NCI-H146 (cell line): ENCODE measurements around the gene GAS2L2.

Experiments used
- DNase-seq: peaks from one replicate; lab custom pipeline; 2025; lab: John Stamatoyannopoulos, UW

Gene GAS2L2

DNA sequence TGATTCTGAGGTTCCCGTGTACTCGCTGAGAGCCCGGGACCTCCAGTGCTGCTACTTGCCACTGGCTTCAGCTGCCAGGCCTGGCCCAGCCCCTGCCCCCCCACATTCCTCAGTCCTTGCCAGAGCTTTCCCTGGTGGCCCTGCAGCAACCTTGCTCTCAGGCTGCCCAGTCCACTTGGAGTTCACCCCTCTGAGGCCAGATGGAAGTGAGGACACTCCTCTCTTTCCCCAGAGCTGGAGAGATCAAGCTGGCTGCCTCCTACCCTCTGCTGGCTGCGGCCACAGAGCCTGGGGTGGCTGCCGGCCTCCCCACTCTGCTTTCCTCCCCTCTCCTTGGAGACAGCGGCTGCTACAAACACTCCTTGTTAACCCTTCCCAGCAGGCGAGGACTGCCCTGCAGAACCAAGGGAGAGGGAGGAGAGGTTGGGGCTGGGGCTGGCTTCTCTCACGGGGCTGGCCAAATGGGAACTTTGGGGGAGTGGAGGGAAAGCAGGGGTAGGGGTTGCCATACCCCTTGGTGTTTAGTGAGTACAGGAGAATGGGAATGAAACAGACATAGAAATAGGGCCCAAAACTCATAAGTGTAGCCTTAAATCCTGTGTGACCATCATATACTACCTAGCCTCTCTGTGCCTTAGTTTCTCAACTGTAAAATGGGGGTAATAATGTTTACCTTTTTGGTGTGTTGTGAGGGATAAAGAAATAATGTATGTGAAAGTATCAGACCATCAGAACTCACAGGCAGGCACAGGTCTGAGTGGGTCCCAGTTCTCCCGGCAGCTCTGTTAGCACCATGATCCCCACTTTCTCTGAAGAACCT is at the start of gene GAS2L2:
TSS of gene GAS2L2 (minus strand) at position 295 of the 820 bp plus-strand sequence. CDS start 389 bp downstream, outside the sequence.
- no peak for DNase-seq

DNA sequence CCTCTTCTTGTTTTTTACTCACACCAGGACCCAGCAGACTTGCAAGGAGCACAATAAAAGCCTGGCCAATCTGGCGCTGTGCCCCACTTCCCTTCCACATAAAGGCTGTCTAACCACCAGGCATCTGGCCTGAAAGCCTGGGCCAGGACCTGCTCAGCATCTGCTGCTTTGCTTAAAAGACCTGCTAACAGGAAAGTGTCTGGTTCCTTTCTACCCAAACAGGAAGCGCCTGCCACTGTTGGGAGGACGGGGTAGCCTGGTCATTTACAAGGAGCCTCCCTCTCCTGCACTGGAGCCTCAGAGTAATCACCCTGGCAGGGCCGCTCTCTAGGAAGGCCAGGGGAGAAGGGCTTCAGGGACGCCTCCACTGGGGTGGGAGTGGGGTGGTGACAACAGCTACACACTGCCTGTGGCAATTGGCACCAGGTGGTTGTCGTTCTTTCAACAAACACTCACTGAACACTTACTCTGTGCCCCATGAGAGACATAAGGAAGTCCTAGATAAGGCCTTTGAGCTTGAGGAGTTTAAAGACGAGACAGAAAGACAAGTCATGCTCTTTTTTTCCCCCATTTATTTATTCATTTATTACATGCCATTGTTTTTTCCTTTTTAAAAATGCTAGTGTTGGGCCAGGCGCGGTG is 48.7 kb upstream of the GAS2L2 start:
- no peak for DNase-seq

DNA sequence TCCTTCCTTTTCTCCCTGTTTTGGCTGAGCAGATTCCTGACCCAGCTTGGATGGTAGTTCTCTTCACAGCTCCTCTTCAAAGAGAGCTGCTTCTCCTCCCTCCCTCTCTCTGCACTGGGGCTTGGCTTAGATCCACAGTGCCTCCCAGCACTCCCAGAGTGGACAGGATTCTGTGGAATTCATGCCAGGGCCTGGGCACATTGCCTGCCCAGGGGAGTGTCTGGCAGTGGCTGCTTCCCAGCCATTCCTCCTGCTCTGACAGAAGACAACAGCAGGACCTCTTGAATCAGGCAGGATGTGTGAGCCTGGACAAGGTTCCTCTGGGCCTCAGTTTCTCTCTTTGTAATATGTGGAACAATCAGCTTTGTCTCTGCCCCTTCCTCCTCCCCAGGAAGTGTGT is 46.9 kb upstream of the GAS2L2 start:
- no peak for DNase-seq

DNA sequence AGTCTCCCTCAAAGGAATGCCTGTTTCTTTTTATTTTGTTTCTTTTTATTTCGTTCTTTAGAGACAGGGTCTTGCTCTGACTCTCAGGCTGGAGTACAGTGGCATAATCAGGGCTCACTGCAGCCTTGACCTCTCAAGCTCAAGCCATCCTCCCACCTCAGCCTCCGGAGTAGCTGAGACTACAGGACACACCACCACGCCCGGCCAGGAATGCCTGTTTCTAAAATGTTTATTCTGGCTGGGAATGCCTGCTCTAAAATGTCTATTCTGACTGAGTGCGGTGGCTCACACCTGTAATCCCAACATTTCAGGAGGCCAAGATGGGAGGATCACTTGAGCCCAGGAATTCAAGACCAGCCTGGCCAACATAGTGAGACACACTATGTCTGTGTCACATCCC is 44.9 kb upstream of the GAS2L2 start:
- DNase-seq = no peak

DNA sequence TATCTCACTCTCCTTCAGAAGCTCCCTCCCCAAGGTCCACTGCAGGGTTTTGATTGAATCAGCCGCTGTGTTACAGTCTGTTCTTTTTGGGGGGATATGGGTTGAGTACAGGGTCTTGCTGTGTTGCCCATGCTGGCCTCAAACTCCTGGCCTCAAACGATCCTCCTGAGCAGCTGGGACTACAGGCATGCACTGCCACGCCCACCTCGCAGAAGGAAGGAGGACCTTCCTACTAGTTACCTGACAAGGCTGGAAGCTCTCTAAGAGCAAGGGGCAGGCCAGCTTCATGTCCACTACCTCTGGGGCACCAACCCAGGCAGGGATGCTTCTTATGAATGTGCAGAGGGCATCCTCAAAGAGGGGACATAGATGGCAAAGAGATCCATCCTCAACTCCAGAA is 44.3 kb upstream of the GAS2L2 start:
- no peak for DNase-seq

DNA sequence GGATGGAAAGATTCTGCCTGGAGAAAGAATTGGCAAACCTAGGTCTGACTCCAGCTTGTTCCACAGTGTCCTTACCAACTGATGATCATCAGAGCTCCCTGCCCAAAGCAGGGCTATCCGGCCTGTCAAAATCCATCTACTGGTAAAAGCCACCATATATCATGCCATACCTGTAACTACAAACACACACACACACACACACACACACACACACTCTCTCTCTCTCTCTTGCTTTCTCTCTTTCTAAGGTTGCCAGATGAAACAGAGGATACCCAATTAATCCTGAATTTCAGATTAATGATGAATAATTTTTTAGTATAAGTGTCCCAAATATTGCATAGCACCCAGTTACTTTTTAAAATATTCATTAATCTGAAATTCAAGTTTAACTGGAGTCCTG is 43.9 kb upstream of the GAS2L2 start:
- no peak for DNase-seq

DNA sequence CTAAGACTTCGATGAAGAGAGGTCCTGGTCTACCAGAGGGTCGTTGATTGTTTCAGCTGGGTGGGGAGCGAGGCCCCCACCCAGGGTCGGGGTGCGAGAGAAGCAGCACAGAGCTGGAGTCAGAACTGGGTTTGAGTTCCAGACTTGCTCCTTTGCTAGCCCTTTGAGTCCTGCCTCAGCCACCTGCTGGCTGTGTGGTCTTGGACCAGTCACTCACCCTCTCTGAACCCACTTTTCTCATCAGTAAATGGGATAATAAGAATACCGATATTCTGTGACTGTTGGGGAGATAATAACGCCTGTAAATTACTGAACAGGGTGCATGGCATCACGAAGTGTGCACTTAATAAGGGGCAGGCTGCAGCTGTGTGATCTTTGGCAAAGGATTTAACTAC is 42.8 kb upstream of the GAS2L2 start:
- no peak for DNase-seq

DNA sequence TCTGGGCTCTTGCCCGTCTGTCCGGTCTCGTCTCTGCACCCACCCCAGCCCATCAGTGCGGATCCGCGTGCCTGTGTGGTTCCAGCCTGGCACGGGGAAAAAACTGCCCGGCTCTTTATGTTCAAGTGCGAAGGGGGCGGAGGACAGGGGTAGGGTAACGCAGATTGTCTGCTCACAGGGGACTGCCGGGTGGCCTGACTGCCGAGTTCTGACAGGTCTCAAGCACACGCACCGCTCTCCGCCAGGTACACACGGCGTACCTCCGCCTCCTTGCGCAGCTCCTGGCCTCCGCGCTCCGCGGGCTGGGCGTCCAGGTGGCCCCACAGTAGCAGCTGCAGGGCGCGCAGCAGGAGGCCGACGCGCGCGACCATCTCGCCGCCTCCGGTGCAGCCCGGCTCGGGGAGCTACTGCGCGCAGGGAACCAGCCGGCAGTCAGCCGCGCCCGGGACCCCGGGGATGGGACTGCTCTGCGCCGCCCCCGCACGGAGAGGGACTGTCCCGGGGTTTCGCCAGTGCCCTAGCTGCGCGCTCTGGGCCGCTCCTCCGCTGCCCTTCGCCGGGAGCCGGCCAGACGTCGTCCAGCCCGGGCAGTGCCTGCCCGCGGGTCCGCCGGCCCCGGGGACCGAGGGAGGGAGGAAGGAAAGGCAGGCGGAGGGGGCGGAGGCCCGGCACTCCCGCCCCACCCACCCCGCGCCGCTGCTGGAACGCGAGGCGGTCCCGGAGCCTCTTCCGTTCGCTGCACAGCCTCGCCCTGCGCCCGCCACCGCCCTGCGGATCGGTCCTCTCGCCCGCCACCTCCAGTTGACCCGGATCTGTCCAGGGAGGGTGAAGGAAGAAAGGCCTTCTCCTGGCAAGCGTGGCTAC is 42.2 kb upstream of the GAS2L2 start, which contains the start of gene MMP28:
TSS of gene MMP28 (minus strand) at position 635 of the 864 bp plus-strand sequence. CDS start at position 371, 264 bp downstream.
- DNase-seq = peak; percentile 72

DNA sequence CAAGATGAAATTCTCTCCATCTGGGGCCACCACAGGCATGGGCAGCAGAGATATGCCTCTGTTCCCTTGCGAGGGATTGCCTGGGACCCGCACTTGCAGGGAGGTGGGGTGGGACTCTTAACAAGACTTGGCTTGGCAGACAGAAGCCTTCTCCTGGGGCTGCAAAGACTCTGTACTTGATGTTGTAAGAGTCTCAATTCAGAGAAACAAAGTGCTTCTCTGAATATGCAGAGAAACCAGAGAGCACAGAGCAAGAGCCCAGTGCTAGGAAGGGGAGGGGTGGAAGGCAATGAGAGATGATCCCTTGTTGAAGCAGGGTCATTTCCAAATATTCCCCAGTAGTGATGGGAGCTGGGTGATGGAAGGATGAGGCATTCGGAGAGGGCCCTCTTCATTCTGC is 40.2 kb upstream of the GAS2L2 start:
- DNase-seq = no peak

DNA sequence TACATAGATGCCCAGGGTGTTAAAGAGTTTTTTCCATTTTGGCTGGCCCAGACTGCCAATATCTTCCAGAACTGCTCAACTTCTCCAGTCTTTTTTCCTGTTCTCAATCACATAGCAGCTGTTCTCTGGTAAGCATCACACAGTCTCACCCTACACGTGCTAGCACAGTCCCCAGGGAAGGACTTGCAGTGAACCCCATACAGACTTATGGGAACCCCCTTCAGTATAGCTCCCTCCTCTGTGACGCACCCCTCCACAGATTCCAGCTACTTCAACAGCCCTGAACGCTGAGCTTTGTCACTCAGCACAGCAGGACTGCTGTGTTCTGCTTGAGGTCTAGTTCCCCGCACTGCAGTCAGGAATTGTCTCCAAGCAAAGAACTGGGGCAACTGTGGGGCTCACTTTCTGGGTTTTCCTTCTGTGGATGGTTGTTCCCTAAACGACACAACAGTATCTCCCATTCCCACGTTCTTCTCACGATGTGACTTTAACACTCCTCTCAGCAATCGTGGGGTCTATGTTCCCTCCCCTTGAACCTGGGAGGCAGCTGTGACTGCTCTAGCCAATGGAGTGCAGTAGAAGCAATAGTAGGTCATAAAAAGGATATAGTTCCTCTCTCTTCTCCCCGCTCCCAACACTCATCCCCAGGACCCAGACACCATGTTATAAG is 38.8 kb upstream of the GAS2L2 start:
- no peak for DNase-seq

DNA sequence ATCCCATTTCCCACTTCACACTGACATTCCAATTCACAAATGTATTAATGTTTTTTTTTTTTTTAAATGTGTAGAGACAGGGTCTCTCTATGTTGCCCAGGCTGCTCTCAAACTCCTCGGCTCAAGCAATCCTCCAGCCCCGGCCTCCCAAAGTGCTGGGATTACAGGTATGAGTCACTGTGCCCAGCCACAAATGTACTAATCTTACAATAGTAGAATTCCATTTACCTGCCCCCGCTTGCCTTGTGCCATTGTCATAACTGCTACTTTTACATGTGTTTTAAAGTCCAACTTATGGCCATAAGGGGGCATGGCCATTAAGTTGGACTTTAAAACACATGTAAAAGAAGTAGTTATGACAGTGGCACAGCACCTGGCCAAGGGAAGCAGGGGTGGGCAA is 37.8 kb upstream of the GAS2L2 start:
- DNase-seq = no peak

DNA sequence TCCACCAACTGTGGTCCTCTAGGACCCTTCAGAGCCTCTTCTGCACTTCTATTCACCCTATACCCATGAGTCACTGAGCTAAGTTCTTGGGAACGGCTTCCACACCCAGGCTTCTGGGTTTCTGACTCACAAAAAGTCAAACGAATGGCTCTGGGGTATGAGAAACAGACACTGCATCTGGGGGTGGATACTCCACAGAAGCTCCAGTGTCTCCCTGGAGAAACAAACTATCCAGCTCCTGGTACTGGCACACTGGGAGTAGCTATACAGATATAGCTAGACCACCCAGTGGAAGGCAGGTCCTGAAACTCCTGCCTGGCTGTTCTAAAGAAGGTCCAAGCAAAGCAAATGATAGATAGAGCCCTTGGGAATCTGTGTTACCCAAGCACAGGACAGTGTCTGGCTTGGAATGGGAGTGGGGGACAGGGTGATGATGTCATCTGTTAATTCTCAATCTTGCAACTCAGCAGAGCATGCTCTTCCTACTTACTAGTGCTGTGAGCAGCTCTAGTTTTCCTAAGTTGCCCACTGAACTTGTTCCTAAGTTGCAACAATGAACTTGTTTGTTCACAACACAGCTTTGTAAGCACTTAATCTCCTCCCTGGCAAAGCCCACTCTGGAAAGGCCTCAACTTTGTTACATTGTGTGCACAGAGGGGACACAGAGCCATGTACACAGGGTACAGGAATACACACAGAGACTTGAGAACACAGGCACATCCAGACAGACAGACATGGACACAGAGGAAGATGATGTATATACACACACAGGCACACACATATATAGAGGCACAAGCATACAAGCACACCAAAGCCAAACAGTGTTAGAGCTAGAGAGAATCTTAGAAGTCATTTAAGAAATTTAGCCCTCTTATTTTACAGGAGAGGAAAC is 35.7 kb upstream of the GAS2L2 start:
- DNase-seq = no peak

DNA sequence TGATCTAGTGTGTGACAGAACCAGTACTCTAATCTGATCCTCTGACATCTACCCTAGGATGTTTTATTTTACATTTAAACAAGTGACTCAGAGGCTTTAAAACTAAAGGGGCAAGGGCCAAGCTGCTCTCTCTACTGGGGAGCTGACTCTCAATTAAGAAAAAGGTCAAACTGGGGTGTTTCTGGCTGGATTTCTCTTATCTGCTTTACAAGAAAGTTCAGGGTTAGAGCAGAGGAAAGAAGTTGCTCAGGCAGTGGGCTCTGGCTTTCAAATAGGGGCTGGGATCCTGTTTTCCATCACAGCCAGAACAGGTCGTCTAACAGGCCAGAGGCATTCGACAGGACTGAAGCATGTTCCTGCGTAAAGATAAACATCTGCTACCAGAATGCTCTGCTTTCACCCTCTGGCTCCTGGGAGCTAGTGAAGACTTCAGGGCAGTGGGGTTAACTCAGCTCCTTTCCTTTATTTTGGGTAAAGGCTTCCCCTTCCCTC is 33.9 kb upstream of the GAS2L2 start:
- DNase-seq = no peak

DNA sequence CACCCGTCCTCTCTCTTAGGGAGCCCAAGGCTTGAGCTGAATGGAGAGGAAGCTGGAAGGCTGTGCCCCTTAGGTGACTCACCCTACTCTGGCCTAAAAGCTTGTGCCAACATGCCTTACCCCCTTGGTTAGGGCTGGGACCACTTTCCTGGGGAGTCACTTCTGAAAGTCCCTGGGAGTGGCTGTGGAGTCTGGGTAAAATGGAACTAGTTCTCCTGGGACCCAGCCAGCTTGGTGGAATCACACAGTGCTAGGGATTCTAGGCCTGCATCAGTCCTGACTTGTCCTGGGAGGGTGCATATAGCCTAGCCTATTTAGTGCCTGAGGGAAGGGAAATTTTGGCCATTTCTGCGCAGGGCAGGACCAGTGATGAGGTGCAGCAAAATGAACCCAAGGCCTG is 31.9 kb upstream of the GAS2L2 start:
- DNase-seq = no peak

DNA sequence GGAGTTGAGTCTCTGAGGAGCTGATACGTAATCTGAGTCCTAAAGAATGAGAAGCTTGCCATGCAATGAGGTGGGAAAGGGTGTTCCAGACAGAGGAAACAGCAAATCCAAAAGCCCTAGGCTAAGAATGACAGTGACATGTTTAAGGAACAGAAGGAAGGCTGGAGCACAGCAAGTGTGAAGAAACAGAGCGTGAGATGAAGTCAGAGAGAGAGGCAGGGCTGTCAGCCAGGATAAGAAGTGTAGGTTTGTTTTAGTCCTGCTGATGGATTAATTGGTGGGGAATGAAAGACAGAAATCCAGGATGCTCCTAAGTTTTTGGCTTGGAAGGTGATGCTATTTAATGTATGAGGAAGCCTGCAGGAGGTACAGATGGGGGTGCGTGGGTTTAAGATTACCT is 27.9 kb upstream of the GAS2L2 start:
- no peak for DNase-seq

DNA sequence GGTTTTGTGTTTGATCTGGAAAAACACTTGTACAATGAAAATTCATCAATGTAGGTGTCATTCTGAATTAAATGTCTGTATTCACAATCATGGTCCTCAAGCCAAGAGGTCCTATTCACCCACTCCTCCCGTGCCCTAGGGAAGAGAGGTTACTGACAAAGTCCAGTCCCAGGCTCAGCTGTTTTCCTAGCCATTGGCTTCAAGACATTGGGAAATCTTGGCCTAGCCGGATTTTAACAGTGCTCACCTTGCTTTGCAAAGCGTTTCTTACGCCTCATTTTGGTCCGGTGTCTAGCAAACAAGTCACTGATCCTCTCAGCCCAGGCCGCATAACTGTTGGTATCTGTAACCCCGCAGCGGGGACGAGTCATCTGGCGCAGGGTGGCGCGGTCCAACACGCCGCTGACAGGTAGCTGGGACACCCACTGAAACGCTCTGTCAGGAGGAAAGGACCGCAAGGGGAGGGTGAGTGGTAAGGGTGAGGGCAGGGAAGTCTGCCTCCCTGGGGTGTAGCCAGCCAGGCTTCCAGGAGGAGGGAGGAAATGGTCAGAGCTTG is 25.7 kb upstream of the GAS2L2 start:
- DNase-seq = no peak

DNA sequence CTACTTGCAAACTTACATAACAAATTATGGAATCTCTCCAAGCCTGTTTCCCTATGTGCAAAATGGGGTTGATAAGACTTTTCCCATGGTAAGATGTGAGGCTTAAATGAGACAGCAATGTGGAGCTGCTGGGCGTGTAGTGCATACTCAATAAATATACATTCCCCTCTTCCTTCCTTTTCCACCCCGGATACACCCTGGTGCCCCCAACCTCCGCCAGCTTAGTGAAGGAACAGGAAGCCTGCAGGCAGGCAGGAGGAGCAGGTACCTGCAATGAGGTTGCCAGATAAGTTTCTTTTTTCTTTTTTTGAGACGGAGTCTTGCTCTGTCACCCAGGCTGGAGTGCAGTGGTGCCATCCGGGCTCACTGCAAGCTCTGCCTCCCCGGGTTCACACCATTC is 22.5 kb upstream of the GAS2L2 start:
- DNase-seq = no peak

DNA sequence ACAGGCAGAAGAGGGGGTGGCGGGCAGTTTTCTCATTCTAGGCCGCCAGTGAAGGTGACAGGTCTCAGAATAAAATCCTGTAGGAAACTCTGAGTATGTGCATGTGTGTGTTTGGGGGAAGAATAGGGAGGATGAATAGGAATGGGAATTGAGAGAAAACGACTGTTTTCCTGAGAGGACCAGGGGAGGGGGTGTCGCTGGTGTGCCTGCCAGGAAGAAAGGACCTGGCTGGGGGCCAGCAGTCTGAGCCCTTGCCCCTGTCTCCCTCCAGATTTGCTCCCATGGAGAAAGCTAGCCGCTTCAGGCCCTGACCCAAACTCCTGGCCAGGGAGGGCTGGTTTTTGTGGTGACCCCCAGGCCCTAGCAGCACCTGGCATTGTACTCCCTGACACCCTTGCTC is 22.0 kb upstream of the GAS2L2 start:
- DNase-seq = no peak

DNA sequence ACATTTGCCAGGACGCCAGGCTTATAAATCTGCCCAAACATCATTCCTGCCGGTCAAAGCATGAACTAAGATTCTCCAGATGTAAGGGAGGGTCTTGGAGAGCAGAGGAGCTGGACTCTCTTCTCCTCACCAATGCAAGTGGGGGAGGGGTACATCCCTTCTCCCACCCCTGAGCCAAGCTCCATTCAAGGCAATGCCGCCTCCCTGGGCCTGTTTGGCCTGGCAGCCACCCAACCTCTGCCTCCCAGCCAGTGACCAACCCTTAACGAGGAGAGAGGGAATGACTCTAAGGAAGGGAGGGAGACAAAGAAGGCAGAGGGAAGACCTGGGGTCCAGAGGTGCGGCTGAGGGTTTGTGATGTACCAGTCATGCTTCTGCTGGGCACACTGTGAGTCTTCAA is 21.5 kb upstream of the GAS2L2 start:
- DNase-seq = no peak

DNA sequence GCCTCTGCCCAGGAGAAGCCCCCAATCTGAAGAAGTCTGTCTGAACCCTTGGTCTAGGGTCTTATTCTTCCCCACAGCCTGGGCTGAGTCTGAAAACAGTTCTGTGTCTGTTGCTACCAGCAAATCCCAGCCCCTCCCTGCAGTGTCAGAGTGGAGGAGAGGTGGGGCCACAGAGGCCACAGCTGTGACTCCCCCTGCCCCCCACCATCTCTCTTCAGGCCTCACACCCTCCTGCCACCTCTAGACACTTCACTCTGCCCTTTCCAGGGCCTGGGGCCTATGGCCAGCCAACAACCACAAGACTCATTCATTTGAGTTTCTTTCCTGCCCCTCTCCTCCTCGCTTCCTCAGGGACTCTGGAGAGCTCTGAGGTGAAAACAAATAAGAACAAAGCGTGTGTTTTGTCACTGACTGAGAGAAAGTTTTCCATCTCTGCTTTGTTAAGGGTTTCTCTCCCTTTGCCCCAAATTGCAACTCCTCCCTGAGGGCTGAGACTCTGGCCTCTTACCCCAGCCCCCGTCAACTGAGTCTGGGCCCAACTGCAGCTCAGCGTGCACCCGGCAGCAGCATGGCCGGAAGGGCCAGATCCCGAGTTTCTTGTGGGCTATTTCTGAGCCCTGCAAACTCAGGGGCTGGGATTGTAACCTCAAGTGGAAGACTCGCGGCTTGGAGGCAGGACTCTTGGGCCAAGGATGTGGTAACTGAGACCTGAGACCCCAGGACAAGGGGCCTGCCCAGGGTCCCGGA is 20.8 kb upstream of the GAS2L2 start:
- DNase-seq = no peak
